ENCODE data around the gene PSTPIP1. TPM values are rescaled to one million over a fixed set of nuclear protein-coding genes. Genes with fewer than 3 reads are reported as not detected.

PSTPIP1 gene
- total and polyA plus RNA-seq, 2 experiments from 2014 or later = 0.80 to 3.7 TPM

DNA sequence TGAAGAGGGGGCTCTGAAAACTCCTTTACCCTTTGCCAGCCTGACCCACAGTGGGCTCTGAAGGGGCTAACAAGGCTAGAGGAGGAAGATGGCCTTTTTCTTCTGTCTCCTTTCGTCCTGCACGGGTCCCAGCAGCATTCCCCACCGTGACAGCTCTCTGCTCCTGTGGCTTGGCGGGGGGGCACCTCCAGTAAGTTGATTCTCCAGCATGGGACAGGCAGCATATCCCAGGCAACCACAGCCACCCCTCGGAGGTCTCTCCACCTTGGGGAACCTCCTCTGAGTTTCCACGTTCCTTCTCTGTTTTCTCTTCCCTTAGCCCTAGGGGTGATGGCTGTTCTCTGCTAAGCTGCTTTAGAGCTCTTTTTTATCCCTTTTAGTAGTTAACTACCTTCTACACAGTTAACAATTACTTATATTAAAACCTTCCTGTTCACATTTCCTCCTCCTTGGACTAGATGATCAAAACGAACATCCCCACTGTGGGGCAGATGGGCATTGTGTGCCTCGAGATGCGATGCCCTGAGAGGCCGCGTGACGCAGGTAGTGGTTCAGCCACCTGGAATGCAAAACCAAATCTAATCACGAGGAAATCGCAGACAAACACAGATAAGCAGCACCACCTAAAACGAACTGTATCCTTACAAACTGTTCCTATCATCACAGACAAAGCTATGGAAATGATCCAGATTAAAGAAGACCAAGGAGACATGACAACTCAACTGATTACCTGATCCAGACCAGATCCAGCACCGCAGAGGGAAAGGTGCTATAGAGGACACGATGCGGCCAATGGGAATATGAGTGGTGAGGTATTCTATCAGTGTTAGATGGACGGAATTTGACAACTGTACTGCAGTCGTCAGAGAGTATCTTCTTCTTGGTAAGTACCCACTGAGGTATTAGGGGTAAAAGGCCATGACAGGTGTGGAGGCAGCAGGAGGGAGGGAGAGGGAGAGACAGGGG, 48.3 kb downstream of the PSTPIP1 start:
- TF ChIP-seq ZNF331 (CRISPR knock-in tag; IDR thresholded peaks at IDR 0.05; ENCODE audit: low read depth) (no peak), NANOG (IDR thresholded peaks at IDR 0.05; ENCODE audit: borderline replicate concordance) (no peak), STAT1 (IDR thresholded peaks at IDR 0.05; ENCODE audit: unreplicated experiment) (no peak), CREB1 (CRISPR knock-in tag; IDR thresholded peaks at IDR 0.05; ENCODE audit: low read depth) (no peak), ZNF114 (CRISPR knock-in tag; IDR thresholded peaks at IDR 0.05) (no peak), ETS1 (IDR thresholded peaks at IDR 0.05) (no peak)
- Mint-ChIP-seq H3K27ac (no peak overlapping the region), H3K4me3 (no peak overlapping the region), H3K4me1 (no peaks in the 10 kb centered on the region), H3K36me3 (ENCODE audit: low read depth) (peaks cover 57% of the 10 kb centered on the region), H3K9me3 (peaks cover 14% of the 10 kb centered on the region), H3K27me3 (ENCODE audit: insufficient read depth, low read depth, poor library complexity) (peaks cover 10% of the 10 kb centered on the region)
- Histone ChIP-seq H3K4me3 (no peak overlapping the region), H2AFZ (no peak overlapping the region), H3K9me2 (ENCODE audit: insufficient read depth) (no peaks in the 10 kb centered on the region), H4K20me1 (replicated peaks; ENCODE audit: insufficient read depth) (peaks cover 5% of the 10 kb centered on the region; the same call in 1 of the 2 replicates), H3F3A (replicated peaks; ENCODE audit: low read depth) (no peaks in the 10 kb centered on the region), H3K27ac (ENCODE audit: low read depth) (no peak overlapping the region), H3K27me3 (ENCODE audit: insufficient read depth) (no peaks in the 10 kb centered on the region), H3K4me1 (ENCODE audit: insufficient read depth) (no peaks in the 10 kb centered on the region), H3K79me2 (replicated peaks; ENCODE audit: insufficient read depth) (no peaks in the 10 kb centered on the region), H3K4me2 (no peak overlapping the region), H3K36me3 (ENCODE audit: insufficient read depth) (peaks cover 2% of the 10 kb centered on the region; the same call in 1 of the 2 replicates)
- no peak for ATAC-seq
- DNase-seq (ENCODE audit: low spot score) = no peak

- ATAC-seq (no peak), DNase-seq (ENCODE audit: low spot score) (no peak)
- Histone ChIP-seq H2AFZ (no peak overlapping the region), H4K20me1 (replicated peaks; ENCODE audit: insufficient read depth) (peaks cover 5% of the 10 kb centered on the region; the same call in 1 of the 2 replicates), H3K36me3 (ENCODE audit: insufficient read depth) (peaks cover 2% of the 10 kb centered on the region; the same call in 1 of the 2 replicates), H3K4me3 (no peak overlapping the region), H3F3A (replicated peaks; ENCODE audit: low read depth) (no peaks in the 10 kb centered on the region), H3K4me2 (no peak overlapping the region), H3K27ac (ENCODE audit: low read depth) (no peak overlapping the region), H3K4me1 (ENCODE audit: insufficient read depth) (no peaks in the 10 kb centered on the region), H3K79me2 (replicated peaks; ENCODE audit: insufficient read depth) (no peaks in the 10 kb centered on the region), H3K9me2 (ENCODE audit: insufficient read depth) (no peaks in the 10 kb centered on the region), H3K27me3 (ENCODE audit: insufficient read depth) (no peaks in the 10 kb centered on the region)
- H3K36me3 Mint-ChIP-seq (ENCODE audit: low read depth) = peaks cover 45% of the 10 kb centered on the region
- H3K4me1 Mint-ChIP-seq = no peaks in the 10 kb centered on the region
- H3K9me3 Mint-ChIP-seq = peaks cover 2% of the 10 kb centered on the region; the same call in 1 of the 3 replicates
- H3K4me3 Mint-ChIP-seq = no peak overlapping the region
- H3K27me3 Mint-ChIP-seq (ENCODE audit: insufficient read depth, low read depth, poor library complexity) = peaks cover 2% of the 10 kb centered on the region
- TF ChIP-seq ZNF462 (CRISPR knock-in tag; IDR thresholded peaks at IDR 0.05) (no peak), NANOG (IDR thresholded peaks at IDR 0.05; ENCODE audit: borderline replicate concordance) (no peak), POLR2AphosphoS5 (IDR thresholded peaks at IDR 0.05; ENCODE audit: low read depth) (no peak)
- no peak overlapping the region for H3K27ac Mint-ChIP-seq
These were observed 49.5 kb downstream of the PSTPIP1 start for GRCh38 chr15:77044228-77045042.
